Small intestine (tissue), 7 donors: ENCODE measurements around the gene NECTIN4. TPM values are rescaled to one million over a fixed set of nuclear protein-coding genes. Genes with fewer than 3 reads are reported as not detected.

Experiments
- DNase-seq, 2 donors: peaks; one replicate each; pipeline versions ENCODE4 v3.0.0 to v3.0.0-alpha.2; 2013
- FAIRE-seq: peaks from 2 replicates; lab custom pipeline; 2012; peaks lifted over from hg19 to GRCh38; lab: Jason Lieb, UNC
- H3K27ac ChIP-seq, 3 donors: one replicate each; pipeline ENCODE4 v1.5.1; 2013; ENCODE audit warnings: low read length in 2 of 3, mild to moderate bottlenecking in 2 of 3, control low read depth in 1 of 3, inconsistent platforms in 1 of 3, low read depth in 1 of 3, moderate library complexity in 1 of 3
- H3K27me3 ChIP-seq, 3 donors: one replicate each; pipeline ENCODE4 v1.6.1; 2013; ENCODE audit warnings: low read length in 3 of 3, inconsistent platforms in 1 of 3; ENCODE audit not compliant: control insufficient read depth in 3 of 3, insufficient read depth in 3 of 3
- H3K36me3 ChIP-seq, 3 donors: one replicate each; pipeline ENCODE4 v1.6.1; 2013; ENCODE audit warnings: low read length in 3 of 3, inconsistent platforms in 1 of 3, low read depth in 1 of 3, mild to moderate bottlenecking in 1 of 3, moderate library complexity in 1 of 3; ENCODE audit not compliant: control insufficient read depth in 3 of 3, insufficient read depth in 2 of 3
- H3K4me1 ChIP-seq, 3 donors: one replicate each; pipeline ENCODE4 v1.6.1; 2013; ENCODE audit warnings: low read length in 2 of 3, inconsistent platforms in 1 of 3, low read depth in 1 of 3, mild to moderate bottlenecking in 1 of 3, moderate library complexity in 1 of 3; ENCODE audit not compliant: control insufficient read depth in 3 of 3, insufficient read depth in 2 of 3
- H3K4me3 ChIP-seq, 3 donors: one replicate each; pipeline ENCODE4 v1.5.1; 2013; ENCODE audit warnings: low read length in 3 of 3, control low read depth in 1 of 3, inconsistent platforms in 1 of 3, low read depth in 1 of 3, mild to moderate bottlenecking in 1 of 3, moderate library complexity in 1 of 3
- H3K9me3 ChIP-seq, 2 donors: one replicate each; pipeline ENCODE4 v1.6.1; 2013; ENCODE audit warnings: low read depth in 1 of 2, low read length in 1 of 2; ENCODE audit not compliant: control insufficient read depth in 2 of 2, insufficient read depth in 1 of 2
- WGBS, 3 donors: extraction: QIAGEN DNeasy Blood & Tissue Kit; methylation state at CpG; one replicate each; pipeline ENCODE4 v1.1.7; 2013; 5-methylcytosine and 5-hydroxymethylcytosine counted together
- polyA plus RNA-seq, 4 donors: library from polyadenylated mRNA; stranded (reverse) in 3 of 4; unstranded in 1 of 4; fragments of 200-250 nt in 3 of 4; fragments of 120-200 nt in 1 of 4; gene quantifications; one replicate each; pipeline versions ENCODE4 v1.2.1 to v1.2.3, GENCODE V29; 2013
- donor health status: healthy with polysubstance abuse.
- donor health status: control.
- donor health status: control.
- donor health status: Bipolar disorder and iron deficiency.
- donor health status: healthy.

NECTIN4 gene
- polyA plus RNA-seq, 4 donors: 0.22 to 1.0 (median 0.93) TPM; not detected in 1

GRCh38 chr1:161052899-161053298, 36.5 kb downstream of the NECTIN4 start:
- H3K9me3 ChIP-seq: peaks cover 0 to 17% of the 10 kb centered on the region in 2 donors
- H3K36me3 ChIP-seq: peaks cover 0 to 2% (median 0%) of the 10 kb centered on the region in 3 donors
- DNase-seq (no peak), FAIRE-seq (no peak)
- H3K27ac ChIP-seq: no peak overlapping the region
- H3K4me3 ChIP-seq: no peak overlapping the region
- peaks cover 0 to 6% (median 3%) of the 10 kb centered on the region in 3 donors for H3K27me3 ChIP-seq
- H3K4me1 ChIP-seq: peaks cover 0 to 3% (median 0%) of the 10 kb centered on the region in 3 donors
- 79 to 96% (median 93%) methylated on average over 3 of the region's 3 CpGs for WGBS, 3 donors

- no peak overlapping the region for H3K27ac ChIP-seq
- H3K4me1 ChIP-seq: peaks cover 0 to 4% (median 3%) of the 10 kb centered on the region in 3 donors
- H3K9me3 ChIP-seq: peaks cover 0 to 29% of the 10 kb centered on the region in 2 donors
- FAIRE-seq (no peak), DNase-seq (no peak)
- WGBS, 3 donors: 90 to 94% (median 92%) methylated on average over 10 of the region's 10 CpGs
- no peak overlapping the region for H3K4me3 ChIP-seq
- H3K27me3 ChIP-seq: peaks cover 0 to 6% (median 3%) of the 10 kb centered on the region in 3 donors
- peaks cover 0 to 2% (median 0%) of the 10 kb centered on the region in 3 donors for H3K36me3 ChIP-seq
Observed at GRCh38 chr1:161051219-161051618, 38.1 kb downstream of the NECTIN4 start.

DNA sequence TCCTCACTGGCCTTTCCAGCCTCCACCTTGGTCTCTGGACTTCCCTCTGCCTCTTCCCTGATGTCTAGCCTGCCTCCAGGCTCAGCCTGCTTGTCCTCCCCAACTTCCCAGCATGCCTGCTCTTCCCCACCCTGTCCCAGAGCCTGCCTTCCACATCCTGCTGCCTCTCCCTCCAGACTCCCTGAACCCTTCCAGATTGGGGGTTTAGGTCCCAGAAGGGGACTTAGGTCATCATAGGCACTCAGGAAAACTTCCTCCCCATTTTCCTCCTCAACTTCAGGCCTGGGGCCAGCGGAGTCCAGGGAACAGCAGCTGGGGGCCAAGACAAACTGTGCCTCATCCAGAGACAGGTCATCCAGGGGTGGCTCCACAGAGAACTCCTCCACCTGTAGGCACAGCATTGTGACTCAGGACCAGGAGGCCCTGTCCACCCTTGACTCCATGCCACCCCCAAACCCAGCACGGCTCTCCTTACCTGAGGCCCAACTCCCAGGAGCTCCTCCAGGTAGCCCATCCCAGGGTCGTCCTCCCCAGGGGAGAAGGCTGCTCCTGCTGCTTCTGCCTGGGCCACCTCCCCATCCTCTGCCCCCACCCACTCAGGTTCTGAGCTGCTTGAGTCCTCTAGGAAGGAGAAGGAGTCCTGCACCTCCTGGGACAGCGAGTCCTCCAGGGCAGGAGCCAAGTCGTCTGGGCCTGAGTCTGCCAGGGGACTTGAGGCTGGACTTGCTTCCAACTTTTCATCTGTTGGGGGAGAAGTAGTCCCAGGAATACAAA, 40.2 kb downstream of the NECTIN4 start:
- Histone ChIP-seq H3K27ac (no peak overlapping the region), H3K4me1 (peaks cover 0 to 7% (median 7%) of the 10 kb centered on the region in 3 donors), H3K36me3 (peaks cover 0 to 2% (median 0%) of the 10 kb centered on the region in 3 donors), H3K4me3 (no peak overlapping the region), H3K27me3 (peaks cover 0 to 2% (median 1%) of the 10 kb centered on the region in 3 donors), H3K9me3 (peaks cover 0 to 29% of the 10 kb centered on the region in 2 donors)
- DNase-seq (no peak), FAIRE-seq (no peak)
- whole genome bisulfite sequencing, 3 donors: 94 to 98% (median 95%) methylated on average over 5 of the region's 5 CpGs

DNA sequence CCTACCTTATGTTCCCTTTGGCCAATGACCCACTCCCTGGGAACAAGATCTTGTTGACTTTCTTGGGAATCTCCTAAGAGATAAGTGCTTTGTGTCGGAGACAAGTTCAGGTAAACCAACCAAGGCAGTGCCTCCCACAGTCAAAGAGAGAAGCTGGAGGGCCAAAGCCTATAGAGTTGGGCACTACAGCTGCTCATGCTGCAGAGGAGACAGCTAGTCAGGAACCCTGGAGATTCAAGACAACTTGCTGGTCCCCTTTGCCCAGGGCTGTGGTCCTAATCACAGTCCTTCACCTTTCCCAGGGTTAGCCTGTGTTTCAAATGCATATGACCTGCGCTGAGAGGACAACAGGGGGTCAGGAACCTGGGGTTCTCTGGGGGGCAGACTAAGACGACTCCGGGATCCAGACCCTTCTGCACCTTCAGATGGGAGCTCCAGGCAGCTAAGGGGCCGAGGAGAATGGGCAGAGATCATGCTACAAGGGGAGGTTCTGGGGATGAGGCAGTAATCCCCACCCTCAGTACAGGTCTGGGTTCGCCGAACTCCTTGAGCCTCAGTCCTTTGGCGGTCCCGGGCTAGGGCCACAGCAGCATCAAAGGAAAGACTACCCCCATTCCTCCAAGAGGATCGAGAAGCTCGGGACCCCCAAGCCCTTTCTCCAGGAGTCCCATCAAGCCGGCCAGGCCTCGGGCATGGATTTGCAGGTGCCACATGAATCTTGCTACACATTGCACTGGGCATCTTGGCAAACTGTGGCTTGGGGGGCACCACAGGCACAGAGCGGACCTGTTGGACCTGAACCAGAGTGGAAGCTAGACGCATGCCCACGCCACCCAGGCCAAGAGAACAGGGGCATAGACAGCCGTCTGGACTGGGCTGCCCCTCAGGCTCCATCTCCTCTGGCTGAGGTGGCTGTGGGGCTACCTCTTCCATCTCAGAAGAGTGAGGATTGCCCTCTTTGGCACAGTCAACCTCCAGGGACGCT, 41.6 kb downstream of the NECTIN4 start:
- DNase-seq (no peak), FAIRE-seq (no peak)
- Histone ChIP-seq H3K27ac (peak overlapping the region in 1 of 3 donors; percentile 11), H3K36me3 (peaks cover 0 to 5% (median under 1%) of the 10 kb centered on the region in 3 donors), H3K4me1 (peaks cover 0 to 8% (median 8%) of the 10 kb centered on the region in 3 donors), H3K4me3 (no peak overlapping the region), H3K9me3 (peaks cover 0 to 29% of the 10 kb centered on the region in 2 donors), H3K27me3 (peaks cover 0 to 2% (median 0%) of the 10 kb centered on the region in 3 donors)
- 95 to 98% (median 96%) methylated on average over 18 of the region's 18 CpGs for whole genome bisulfite sequencing, 3 donors

- no peak for FAIRE-seq
- H3K27ac ChIP-seq: peak overlapping the region in 2 of 3 donors; percentile 91 to 96
- peak overlapping the region in 2 of 3 donors; percentile 70 to 97 for H3K4me3 ChIP-seq
- peaks cover 0 to 2% (median 0%) of the 10 kb centered on the region in 3 donors for H3K27me3 ChIP-seq
- H3K9me3 ChIP-seq: peaks cover 0 to 29% of the 10 kb centered on the region in 2 donors
- DNase-seq: no peak
- peaks cover 0 to 15% (median 6%) of the 10 kb centered on the region in 3 donors for H3K36me3 ChIP-seq
- peaks cover 0 to 8% (median 8%) of the 10 kb centered on the region in 3 donors for H3K4me1 ChIP-seq
- WGBS, 3 donors: 43 to 71% (median 51%) methylated on average over 2 of the region's 2 CpGs
Observed at GRCh38 chr1:161046605-161047228, 42.6 kb downstream of the NECTIN4 start.

DNA sequence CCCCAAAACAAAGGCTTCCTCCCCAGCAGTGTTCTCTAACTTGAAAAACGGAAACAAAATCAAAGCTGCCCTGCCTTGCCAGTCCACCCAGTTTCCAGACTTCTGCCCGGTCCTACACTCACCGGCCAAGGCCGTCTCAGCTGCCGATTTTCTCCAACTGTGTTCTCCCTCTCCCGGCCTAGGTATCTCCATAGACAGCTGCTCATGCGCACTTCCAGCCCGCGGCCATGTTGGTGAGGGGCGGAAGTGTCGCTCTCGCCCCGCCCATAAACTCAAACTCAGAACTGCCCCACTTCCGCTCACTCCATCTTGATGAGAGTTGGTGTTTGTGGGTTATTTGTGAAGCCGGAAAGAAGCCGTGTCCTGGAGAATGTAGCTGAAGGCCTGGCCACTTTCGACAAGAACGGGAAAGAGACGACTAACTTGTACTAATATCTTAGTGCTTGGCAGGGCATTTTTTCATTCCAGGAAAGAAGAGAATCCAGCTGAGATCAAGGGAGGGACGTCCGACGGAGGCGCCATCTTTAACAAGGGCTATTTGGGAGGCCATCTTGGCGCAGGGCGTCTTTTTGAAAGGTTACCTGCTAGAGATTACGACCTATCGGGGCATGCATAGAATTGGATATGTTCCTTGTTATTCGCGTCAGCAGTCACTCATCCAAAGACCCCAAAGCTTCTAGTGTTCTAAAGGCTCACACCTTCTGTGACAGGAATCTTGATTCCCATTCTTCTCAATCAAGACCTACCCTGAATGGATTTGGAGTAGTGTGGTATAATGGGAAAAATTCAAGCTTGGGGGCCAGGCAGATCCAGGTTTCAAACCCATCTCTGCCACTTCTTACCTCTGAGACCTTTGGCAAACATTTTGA, 43.4 kb downstream of the NECTIN4 start, which contains the start of gene USF1:
Gene USF1 (minus strand): TSS at position 242 of the 869 bp plus-strand sequence. CDS start 2,702 bp downstream, outside the sequence.
- Histone ChIP-seq H3K36me3 (peaks cover 0 to 20% (median 8%) of the 10 kb centered on the region in 3 donors), H3K27ac (peak within 1 kb of the TSS; percentile 91 to 96 (median 91)), H3K4me1 (peaks cover 0 to 8% (median 5%) of the 10 kb centered on the region in 3 donors), H3K4me3 (peak within 1 kb of the TSS; percentile 70 to 97 (median 96)), H3K9me3 (peaks cover 0 to 29% of the 10 kb centered on the region in 2 donors), H3K27me3 (peaks cover 0 to 2% (median 0%) of the 10 kb centered on the region in 3 donors)
- FAIRE-seq (no peak), DNase-seq (peak; percentile 97 to 99)
- WGBS, 3 donors: 0 to 1% (median 1%) methylated on average over 29 of the region's 29 CpGs
